Natural killer cell treated with Interleukin-12 subunit alpha and Interleukin-12 subunit beta and Interleukin-15 and Interleukin-18, amount 100 ng/mL, for 72 hours (primary cell): ENCODE measurements around the gene KCNK18. TPM values are rescaled to one million over a fixed set of nuclear protein-coding genes. Genes with fewer than 3 reads are reported as not detected.
"Not testable (repeated sequence)": the region's sequence is repeated elsewhere in the genome, so short reads cannot be mapped to it uniquely, and the experiment has no call there.

Experiments used
- ATAC-seq, 2 donors: fragments of 150-1000 bp; cut with Tn5 transposase in 1 of 2; sonication (Bioruptor Pico), chemical (Tn5 transposase) in 1 of 2; 2 replicates each; pipeline ENCODE4 v1.10.0; 2021
- DNase-seq: peaks from one replicate; pipeline ENCODE4 v3.0.0; 2022; ENCODE audit warnings: low spot score
- H3K27ac Mint-ChIP-seq, 2 donors: 1 replicate in 1 of 2; 2 replicates in 1 of 2; pipeline ENCODE4 v1.8.0; 2022; ENCODE audit warnings: mixed read lengths in 2 of 2, mild to moderate bottlenecking in 1 of 2, moderate library complexity in 1 of 2
- H3K27me3 Mint-ChIP-seq, 2 donors: 1 replicate in 1 of 2; 2 replicates in 1 of 2; pipeline ENCODE4 v1.8.0; 2022; ENCODE audit warnings: mixed read lengths in 2 of 2
- H3K36me3 Mint-ChIP-seq: one replicate; pipeline ENCODE4 v1.8.0; 2022; ENCODE audit warnings: mixed read lengths
- H3K4me1 Mint-ChIP-seq, 2 donors: 1 replicate in 1 of 2; 2 replicates in 1 of 2; pipeline ENCODE4 v1.8.0; 2022; ENCODE audit warnings: low read depth in 2 of 2, mixed read lengths in 2 of 2, mild to moderate bottlenecking in 1 of 2
- H3K4me3 Mint-ChIP-seq: one replicate; pipeline ENCODE4 v1.8.0; 2022; ENCODE audit warnings: mixed read lengths
- H3K9me3 Mint-ChIP-seq: 2 replicates; pipeline ENCODE4 v1.8.0; 2022; ENCODE audit warnings: mixed read lengths
- total RNA-seq, 2 donors: library from RNA; stranded (reverse); gene quantifications; one replicate each; pipeline ENCODE4 v1.2.3, GENCODE V29; 2022

Gene KCNK18
- total RNA-seq, 2 donors from 2014 or later, result not detected

GRCh38 chr10:117184821-117185220 lies 12.5 kb upstream of the KCNK18 start:
- DNase-seq (no peak), ATAC-seq (no peak)
- Mint-ChIP-seq H3K9me3 (no peaks in the 10 kb centered on the region), H3K4me3 (no peak overlapping the region), H3K36me3 (peaks cover 4% of the 10 kb centered on the region), H3K27me3 (peaks cover 22 to 26% of the 10 kb centered on the region in 2 donors), H3K27ac (no peak overlapping the region), H3K4me1 (no peaks in the 10 kb centered on the region)

- not testable (repeated sequence) for H3K4me1 Mint-ChIP-seq, ATAC-seq, H3K9me3 Mint-ChIP-seq, DNase-seq, H3K27ac Mint-ChIP-seq, H3K4me3 Mint-ChIP-seq, H3K36me3 Mint-ChIP-seq
- H3K27me3 Mint-ChIP-seq, result peaks cover 12 to 18% of the 10 kb centered on the region in 2 donors
Measured at GRCh38 chr10:117185817-117186216, 11.5 kb upstream of the KCNK18 start.

GRCh38 chr10:117186832-117187615 lies 10.3 kb upstream of the KCNK18 start:
- H3K27me3 Mint-ChIP-seq, result peaks cover 13 to 25% of the 10 kb centered on the region in 2 donors
- no peak overlapping the region for H3K4me3 Mint-ChIP-seq
- peaks cover 5% of the 10 kb centered on the region for H3K36me3 Mint-ChIP-seq
- no peaks in the 10 kb centered on the region for H3K4me1 Mint-ChIP-seq
- no peak overlapping the region for H3K27ac Mint-ChIP-seq
- ATAC-seq, result no peak
- H3K9me3 Mint-ChIP-seq, result no peaks in the 10 kb centered on the region
- DNase-seq, result no peak

GRCh38 chr10:117188371-117188770 lies 8.9 kb upstream of the KCNK18 start:
- Mint-ChIP-seq H3K4me3 (no peak overlapping the region), H3K9me3 (no peaks in the 10 kb centered on the region), H3K27ac (no peak overlapping the region), H3K4me1 (no peaks in the 10 kb centered on the region), H3K36me3 (peaks cover 5% of the 10 kb centered on the region), H3K27me3 (peaks cover 10 to 19% of the 10 kb centered on the region in 2 donors)
- DNase-seq (no peak), ATAC-seq (no peak)

- peaks cover 10 to 18% of the 10 kb centered on the region in 2 donors for H3K27me3 Mint-ChIP-seq
- H3K4me3 Mint-ChIP-seq, result no peak overlapping the region
- no peak for ATAC-seq
- no peaks in the 10 kb centered on the region for H3K9me3 Mint-ChIP-seq
- no peak for DNase-seq
- H3K4me1 Mint-ChIP-seq, result no peaks in the 10 kb centered on the region
- peaks cover 5% of the 10 kb centered on the region for H3K36me3 Mint-ChIP-seq
- H3K27ac Mint-ChIP-seq, result no peak overlapping the region
Measured at GRCh38 chr10:117189557-117189956, 7.7 kb upstream of the KCNK18 start.

GRCh38 chr10:117198088-117198487 lies 799 bp downstream of the KCNK18 start:
- no peak for ATAC-seq
- H3K27ac Mint-ChIP-seq, result no peak overlapping the region
- DNase-seq, result no peak
- no peak overlapping the region for H3K4me3 Mint-ChIP-seq
- no peaks in the 10 kb centered on the region for H3K36me3 Mint-ChIP-seq
- no peaks in the 10 kb centered on the region for H3K4me1 Mint-ChIP-seq
- H3K9me3 Mint-ChIP-seq, result no peaks in the 10 kb centered on the region
- peaks cover 6 to 10% of the 10 kb centered on the region in 2 donors for H3K27me3 Mint-ChIP-seq

- no peak for DNase-seq
- no peak for ATAC-seq
- no peaks in the 10 kb centered on the region for H3K9me3 Mint-ChIP-seq
- no peaks in the 10 kb centered on the region for H3K36me3 Mint-ChIP-seq
- H3K4me3 Mint-ChIP-seq, result no peak overlapping the region
- H3K4me1 Mint-ChIP-seq, result no peaks in the 10 kb centered on the region
- peaks cover 8 to 10% of the 10 kb centered on the region in 2 donors for H3K27me3 Mint-ChIP-seq
- H3K27ac Mint-ChIP-seq, result no peak overlapping the region
Measured at GRCh38 chr10:117201826-117202225, 4.5 kb downstream of the KCNK18 start.

- H3K9me3 Mint-ChIP-seq, result no peaks in the 10 kb centered on the region
- H3K36me3 Mint-ChIP-seq, result no peaks in the 10 kb centered on the region
- no peak overlapping the region for H3K4me3 Mint-ChIP-seq
- DNase-seq (no peak), ATAC-seq (peak; percentile 45 to 64)
- H3K4me1 Mint-ChIP-seq, result peaks cover 0 to 3% of the 10 kb centered on the region in 2 donors
- H3K27me3 Mint-ChIP-seq, result peaks cover 11 to 23% of the 10 kb centered on the region in 2 donors
- H3K27ac Mint-ChIP-seq, result no peak overlapping the region
Measured at GRCh38 chr10:117204316-117204715, 7.0 kb downstream of the KCNK18 start.

GRCh38 chr10:117212176-117212575 lies 14.9 kb downstream of the KCNK18 start:
- H3K4me3 Mint-ChIP-seq, result no peak overlapping the region
- no peak overlapping the region for H3K27ac Mint-ChIP-seq
- no peak for DNase-seq
- no peak for ATAC-seq
- H3K27me3 Mint-ChIP-seq, result peaks cover 35 to 55% of the 10 kb centered on the region in 2 donors
- H3K9me3 Mint-ChIP-seq, result peaks cover 5% of the 10 kb centered on the region
- peaks cover 0 to 7% of the 10 kb centered on the region in 2 donors for H3K4me1 Mint-ChIP-seq
- peaks cover 11% of the 10 kb centered on the region for H3K36me3 Mint-ChIP-seq

GRCh38 chr10:117214401-117214800 lies 17.1 kb downstream of the KCNK18 start:
- no peak for ATAC-seq
- no peak for DNase-seq
- Mint-ChIP-seq H3K4me3 (no peak overlapping the region), H3K36me3 (peaks cover 11% of the 10 kb centered on the region), H3K9me3 (peaks cover 5% of the 10 kb centered on the region), H3K27ac (no peak overlapping the region), H3K4me1 (peaks cover 6% of the 10 kb centered on the region in 2 donors), H3K27me3 (peaks cover 37 to 43% of the 10 kb centered on the region in 2 donors)

GRCh38 chr10:117215079-117215478 lies 17.8 kb downstream of the KCNK18 start:
- H3K4me1 Mint-ChIP-seq, result peaks cover 6% of the 10 kb centered on the region in 2 donors
- peaks cover 5% of the 10 kb centered on the region for H3K9me3 Mint-ChIP-seq
- no peak overlapping the region for H3K4me3 Mint-ChIP-seq
- ATAC-seq (no peak), DNase-seq (peak; percentile 15)
- H3K27ac Mint-ChIP-seq, result no peak overlapping the region
- peaks cover 11% of the 10 kb centered on the region for H3K36me3 Mint-ChIP-seq
- H3K27me3 Mint-ChIP-seq, result peaks cover 34 to 36% of the 10 kb centered on the region in 2 donors

- H3K27ac Mint-ChIP-seq, result no peak overlapping the region
- ATAC-seq (no peak), DNase-seq (peak; percentile 34)
- peaks cover 34 to 35% of the 10 kb centered on the region in 2 donors for H3K27me3 Mint-ChIP-seq
- peaks cover 6% of the 10 kb centered on the region in 2 donors for H3K4me1 Mint-ChIP-seq
- H3K36me3 Mint-ChIP-seq, result peaks cover 11% of the 10 kb centered on the region
- H3K4me3 Mint-ChIP-seq, result no peak overlapping the region
- peaks cover 5% of the 10 kb centered on the region for H3K9me3 Mint-ChIP-seq
Measured at GRCh38 chr10:117216028-117216427, 18.7 kb downstream of the KCNK18 start.

GRCh38 chr10:117216611-117217195 lies 19.4 kb downstream of the KCNK18 start:
- peak; percentile 81 to 83 for ATAC-seq
- Mint-ChIP-seq H3K27ac (no peak overlapping the region), H3K4me1 (peaks cover 6% of the 10 kb centered on the region in 2 donors), H3K27me3 (peaks cover 27 to 28% of the 10 kb centered on the region in 2 donors), H3K4me3 (peak overlapping the region; percentile 66), H3K36me3 (peaks cover 6% of the 10 kb centered on the region), H3K9me3 (peaks cover 2% of the 10 kb centered on the region)
- peak; percentile 77 for DNase-seq

GRCh38 chr10:117217196-117217761 lies 20.0 kb downstream of the KCNK18 start:
- DNase-seq (peak; percentile 38), ATAC-seq (peak; percentile 21 to 54)
- Mint-ChIP-seq H3K9me3 (no peaks in the 10 kb centered on the region), H3K4me1 (peaks cover 6% of the 10 kb centered on the region in 2 donors), H3K36me3 (peaks cover under 1% of the 10 kb centered on the region), H3K27me3 (peaks cover 23% of the 10 kb centered on the region in 2 donors), H3K27ac (no peak overlapping the region), H3K4me3 (peak overlapping the region; percentile 66)
